Keratinocyte (primary cell): ENCODE results near the gene PTPRD. TPM values are rescaled to one million over a fixed set of nuclear protein-coding genes. Genes with fewer than 3 reads are reported as not detected.

Experiments used
- DNase-seq: peaks from one replicate; pipeline ENCODE4 v3.0.0-alpha.2; 2011; ENCODE audit warnings: low read depth, missing footprints, low spot score
- FAIRE-seq: peaks from 2 replicates; lab custom pipeline; 2011; peaks lifted over from hg19 to GRCh38; lab: Jason Lieb, UNC
- H2AFZ ChIP-seq: 2 replicates; pipeline ENCODE4 v1.6.0; 2012; ENCODE audit warnings: low read length, control low read depth, inconsistent platforms; ENCODE audit not compliant: control insufficient read depth
- H3K27ac ChIP-seq: 2 replicates; pipeline ENCODE4 v1.5.1; 2011; ENCODE audit warnings: low read length; ENCODE audit not compliant: control insufficient read depth, insufficient read depth
- H3K27me3 ChIP-seq: 3 replicates; pipeline ENCODE4 v1.6.0; 2011; ENCODE audit warnings: low read length; ENCODE audit not compliant: control insufficient read depth, insufficient read depth; ENCODE audit errors: extremely low read depth
- H3K36me3 ChIP-seq, 2 experiments: 2 replicates in 1 of 2; 3 replicates in 1 of 2; pipeline ENCODE4 v1.5.1; 2011; ENCODE audit warnings: low read length in 2 of 2, mild to moderate bottlenecking in 1 of 2; ENCODE audit not compliant: control insufficient read depth in 2 of 2, insufficient read depth in 2 of 2; ENCODE audit errors: extremely low read depth in 1 of 2
- H3K4me1 ChIP-seq: 3 replicates; pipeline ENCODE4 v1.5.1; 2011; ENCODE audit warnings: low read length; ENCODE audit not compliant: control insufficient read depth, insufficient read depth; ENCODE audit errors: extremely low read depth
- H3K4me2 ChIP-seq: 3 replicates; pipeline ENCODE4 v1.6.0; 2011; ENCODE audit warnings: low read depth, low read length; ENCODE audit not compliant: control insufficient read depth, insufficient read depth; ENCODE audit errors: extremely low read depth
- H3K4me3 ChIP-seq, 3 experiments: fragments of 200-600 bp in 1 of 3; sonication (generic) in 1 of 3; 2 replicates in 2 of 3; 3 replicates in 1 of 3; pipeline ENCODE4 v1.5.1; 2011 to 2016; ENCODE audit warnings: low read length in 3 of 3, mild to moderate bottlenecking in 3 of 3, control low read depth in 2 of 3, inconsistent platforms in 1 of 3, low read depth in 1 of 3, mixed read lengths in 1 of 3, mixed run types in 1 of 3, moderate library complexity in 1 of 3; ENCODE audit not compliant: control insufficient read depth in 2 of 3, insufficient read depth in 2 of 3; ENCODE audit errors: extremely low read depth in 1 of 3
- H3K79me2 ChIP-seq: 2 replicates; pipeline ENCODE4 v1.6.0; 2012; ENCODE audit warnings: low read length; ENCODE audit not compliant: control insufficient read depth, insufficient read depth
- H3K9ac ChIP-seq: 3 replicates; pipeline ENCODE4 v1.6.0; 2011; ENCODE audit warnings: low read length; ENCODE audit not compliant: control insufficient read depth, insufficient read depth; ENCODE audit errors: extremely low read depth
- H3K9me1 ChIP-seq: 3 replicates; pipeline ENCODE4 v1.6.0; 2011; ENCODE audit warnings: low read length; ENCODE audit not compliant: control insufficient read depth, insufficient read depth; ENCODE audit errors: extremely low read depth
- H3K9me3 ChIP-seq: 2 replicates; pipeline ENCODE4 v1.5.1; 2012; ENCODE audit warnings: low read depth, low read length; ENCODE audit not compliant: control insufficient read depth
- H4K20me1 ChIP-seq: 3 replicates; pipeline ENCODE4 v1.6.0; 2011; ENCODE audit warnings: low read length; ENCODE audit not compliant: control insufficient read depth, insufficient read depth; ENCODE audit errors: extremely low read depth
- EZH2 ChIP-seq: IDR thresholded peaks from one replicate; pipeline ENCODE4 v1.6.1; 2012; ENCODE audit warnings: inconsistent platforms, mild to moderate bottlenecking, low read length, moderate library complexity
- dilution Hi-C: fragments of 300-500 bp; cut with MboI; formaldehyde crosslinking; loops from one replicate; pipeline ENCODE4 v1.7.0; 2020; ENCODE audit warnings: low sequenced_read_pairs; ENCODE audit not compliant: extremely low pct_ligation_motif_present
- polyA plus RNA-seq, 5 experiments: library from polyadenylated mRNA; depleted of rRNA in 3 of 5; stranded (reverse) in 3 of 5; stranded (forward) in 1 of 5; unstranded in 1 of 5; fragments of >200 nt; gene quantifications; 1 replicate in 1 of 5; 2 replicates in 3 of 5; 3 replicates in 1 of 5; pipeline versions ENCODE4 v1.2.1 to v1.2.3, GENCODE V29; 2011 to 2012; ENCODE audit warnings: missing spikeins in 2 of 5, low read depth in 1 of 5, low replicate concordance in 1 of 5
- TF ChIP-seq, protein P1 (sequence below), 3 experiments: IDR thresholded peaks in 1 of 3; conservative IDR thresholded peaks in 1 of 3; optimal IDR thresholded peaks in 1 of 3; 2 replicates in 2 of 3; 3 replicates in 1 of 3; pipeline versions ENCODE3 to v1.5.1; 2011; ENCODE audit warnings: low read length in 3 of 3, mild to moderate bottlenecking in 3 of 3, moderate library complexity in 2 of 3, control low read depth in 1 of 3, inconsistent platforms in 1 of 3; ENCODE audit not compliant: insufficient read depth in 2 of 3; ENCODE audit errors: extremely low read depth in 1 of 3

PTPRD gene
- polyA plus RNA-seq, 1 donor (not counting 4 experiments of a cell fraction or from before 2014, with no cell fraction given), result 0.10 TPM

GRCh38 chr9:8534828-8535227 lies 2078.0 kb downstream of the PTPRD start:
- H3K9me3 ChIP-seq, result no peaks in the 10 kb centered on the region
- H3K4me1 ChIP-seq, result no peaks in the 10 kb centered on the region
- H3K27ac ChIP-seq, result no peak overlapping the region
- H3K9ac ChIP-seq, result no peak overlapping the region
- H3K36me3 ChIP-seq, result no peaks in the 10 kb centered on the region
- TF ChIP-seq, protein P1, sequence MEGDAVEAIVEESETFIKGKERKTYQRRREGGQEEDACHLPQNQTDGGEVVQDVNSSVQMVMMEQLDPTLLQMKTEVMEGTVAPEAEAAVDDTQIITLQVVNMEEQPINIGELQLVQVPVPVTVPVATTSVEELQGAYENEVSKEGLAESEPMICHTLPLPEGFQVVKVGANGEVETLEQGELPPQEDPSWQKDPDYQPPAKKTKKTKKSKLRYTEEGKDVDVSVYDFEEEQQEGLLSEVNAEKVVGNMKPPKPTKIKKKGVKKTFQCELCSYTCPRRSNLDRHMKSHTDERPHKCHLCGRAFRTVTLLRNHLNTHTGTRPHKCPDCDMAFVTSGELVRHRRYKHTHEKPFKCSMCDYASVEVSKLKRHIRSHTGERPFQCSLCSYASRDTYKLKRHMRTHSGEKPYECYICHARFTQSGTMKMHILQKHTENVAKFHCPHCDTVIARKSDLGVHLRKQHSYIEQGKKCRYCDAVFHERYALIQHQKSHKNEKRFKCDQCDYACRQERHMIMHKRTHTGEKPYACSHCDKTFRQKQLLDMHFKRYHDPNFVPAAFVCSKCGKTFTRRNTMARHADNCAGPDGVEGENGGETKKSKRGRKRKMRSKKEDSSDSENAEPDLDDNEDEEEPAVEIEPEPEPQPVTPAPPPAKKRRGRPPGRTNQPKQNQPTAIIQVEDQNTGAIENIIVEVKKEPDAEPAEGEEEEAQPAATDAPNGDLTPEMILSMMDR (optimal IDR thresholded peaks at IDR 0.05 in 1 of 3, IDR thresholded peaks at IDR 0.05 in 1 of 3, conservative IDR thresholded peaks at IDR 0.05 in 1 of 3; ENCODE audit: extremely low read depth in 1 of 3, insufficient read depth in 2 of 3, low read length in 3 of 3), result no peak
- no peak for TF ChIP-seq EZH2
- no peaks in the 10 kb centered on the region for H4K20me1 ChIP-seq
- FAIRE-seq, result no peak
- H3K79me2 ChIP-seq, result no peaks in the 10 kb centered on the region
- H3K27me3 ChIP-seq, result no peaks in the 10 kb centered on the region
- no peak overlapping the region for H3K4me3 ChIP-seq
- no peak for DNase-seq
- H3K4me2 ChIP-seq, result no peak overlapping the region
- no peaks in the 10 kb centered on the region for H3K9me1 ChIP-seq
- no peak overlapping the region for H2AFZ ChIP-seq
- dilution Hi-C loops, result no loop called here

DNA sequence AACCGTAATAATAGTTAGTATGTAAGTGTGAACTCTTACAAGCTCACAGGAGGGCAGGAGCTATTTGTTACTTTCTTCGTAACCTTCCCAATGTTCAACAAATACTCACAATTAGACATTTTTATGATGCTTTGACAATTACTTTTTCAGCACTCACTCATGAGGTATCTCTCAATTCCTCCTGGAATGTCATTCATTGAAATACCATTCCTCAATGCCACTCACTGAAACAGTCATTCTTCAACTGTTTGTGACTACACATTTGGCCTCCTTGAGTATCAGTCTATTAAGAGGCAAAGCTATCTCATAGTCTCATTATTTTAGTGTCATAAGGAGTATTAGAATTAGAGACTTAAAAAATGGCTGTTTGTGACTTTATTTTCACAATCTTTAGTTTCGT lies 2079.1 kb downstream of the PTPRD start:
- no peak for DNase-seq
- no peak overlapping the region for H3K27ac ChIP-seq
- no peak overlapping the region for H3K4me2 ChIP-seq
- no peaks in the 10 kb centered on the region for H3K4me1 ChIP-seq
- H4K20me1 ChIP-seq, result no peaks in the 10 kb centered on the region
- dilution Hi-C loops, result no loop called here
- H2AFZ ChIP-seq, result no peak overlapping the region
- TF ChIP-seq, protein P1 (optimal IDR thresholded peaks at IDR 0.05 in 1 of 3, IDR thresholded peaks at IDR 0.05 in 1 of 3, conservative IDR thresholded peaks at IDR 0.05 in 1 of 3; ENCODE audit: extremely low read depth in 1 of 3, insufficient read depth in 2 of 3, low read length in 3 of 3), result no peak
- TF ChIP-seq EZH2, result no peak
- H3K79me2 ChIP-seq, result no peaks in the 10 kb centered on the region
- H3K4me3 ChIP-seq, result no peak overlapping the region
- no peak overlapping the region for H3K9ac ChIP-seq
- no peaks in the 10 kb centered on the region for H3K9me3 ChIP-seq
- FAIRE-seq, result no peak
- no peaks in the 10 kb centered on the region for H3K27me3 ChIP-seq
- no peaks in the 10 kb centered on the region for H3K9me1 ChIP-seq
- no peaks in the 10 kb centered on the region for H3K36me3 ChIP-seq
